ENCODE data around the gene RAB20. TPM values are rescaled to one million over a fixed set of nuclear protein-coding genes. Genes with fewer than 3 reads are reported as not detected.

The RAB20 gene
- total and polyA plus RNA-seq, 2 experiments from 2014 or later = 28.3 to 37.4 TPM

DNA sequence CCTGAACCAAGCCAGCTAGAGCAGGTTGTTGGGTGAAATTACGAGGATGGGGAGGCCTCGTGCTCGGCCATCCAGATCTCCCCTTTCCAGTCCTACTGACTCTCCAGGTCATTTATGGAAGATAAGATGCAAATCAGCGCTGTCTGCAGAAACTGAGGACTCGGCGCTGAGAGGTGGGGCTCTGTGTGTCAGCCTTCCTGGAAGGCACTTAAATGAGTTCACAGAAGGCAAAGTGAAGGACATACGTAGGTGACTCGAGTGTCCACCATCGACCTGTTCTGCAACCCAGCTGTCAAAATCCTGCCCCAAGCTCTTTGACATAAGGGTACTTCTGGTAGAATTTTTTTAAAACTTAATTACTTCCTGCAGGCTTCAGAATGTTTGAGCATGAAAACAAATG lies 86.4 kb downstream of the RAB20 start:
- Histone ChIP-seq H3K9me3 (ENCODE audit: low read depth) (no peaks in the 10 kb centered on the region), H3K4me1 (ENCODE audit: insufficient read depth) (no peaks in the 10 kb centered on the region), H3K79me2 (no peaks in the 10 kb centered on the region), H2AFZ (no peak overlapping the region), H3K27me3 (no peaks in the 10 kb centered on the region), H3K36me3 (replicated peaks; ENCODE audit: insufficient read depth, low read depth) (no peaks in the 10 kb centered on the region), H3K27ac (no peak overlapping the region), H3K4me2 (no peak overlapping the region), H3K9me2 (replicated peaks; ENCODE audit: insufficient read depth) (no peaks in the 10 kb centered on the region), H4K20me1 (ENCODE audit: insufficient read depth, poor library complexity, severe bottlenecking) (no peaks in the 10 kb centered on the region), H3K4me3 (no peak overlapping the region)
- DNase-seq (ENCODE audit: low spot score) = no peak
- WGBS (ENCODE audit: low lambda C conversion rate, missing lambda C conversion rate) = 83% methylated on average over 9 of the region's 9 CpGs
- no peak for TF ChIP-seq EZH2 (IDR thresholded peaks at IDR 0.05; ENCODE audit: borderline replicate concordance)
- TF ChIP-seq EZH2phosphoT487 (IDR thresholded peaks at IDR 0.05; ENCODE audit: low read depth, severe bottlenecking, unreplicated experiment) = no peak
- TF ChIP-seq, protein P1, sequence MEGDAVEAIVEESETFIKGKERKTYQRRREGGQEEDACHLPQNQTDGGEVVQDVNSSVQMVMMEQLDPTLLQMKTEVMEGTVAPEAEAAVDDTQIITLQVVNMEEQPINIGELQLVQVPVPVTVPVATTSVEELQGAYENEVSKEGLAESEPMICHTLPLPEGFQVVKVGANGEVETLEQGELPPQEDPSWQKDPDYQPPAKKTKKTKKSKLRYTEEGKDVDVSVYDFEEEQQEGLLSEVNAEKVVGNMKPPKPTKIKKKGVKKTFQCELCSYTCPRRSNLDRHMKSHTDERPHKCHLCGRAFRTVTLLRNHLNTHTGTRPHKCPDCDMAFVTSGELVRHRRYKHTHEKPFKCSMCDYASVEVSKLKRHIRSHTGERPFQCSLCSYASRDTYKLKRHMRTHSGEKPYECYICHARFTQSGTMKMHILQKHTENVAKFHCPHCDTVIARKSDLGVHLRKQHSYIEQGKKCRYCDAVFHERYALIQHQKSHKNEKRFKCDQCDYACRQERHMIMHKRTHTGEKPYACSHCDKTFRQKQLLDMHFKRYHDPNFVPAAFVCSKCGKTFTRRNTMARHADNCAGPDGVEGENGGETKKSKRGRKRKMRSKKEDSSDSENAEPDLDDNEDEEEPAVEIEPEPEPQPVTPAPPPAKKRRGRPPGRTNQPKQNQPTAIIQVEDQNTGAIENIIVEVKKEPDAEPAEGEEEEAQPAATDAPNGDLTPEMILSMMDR (IDR thresholded peaks at IDR 0.05; ENCODE audit: poor library complexity) = no peak

DNA sequence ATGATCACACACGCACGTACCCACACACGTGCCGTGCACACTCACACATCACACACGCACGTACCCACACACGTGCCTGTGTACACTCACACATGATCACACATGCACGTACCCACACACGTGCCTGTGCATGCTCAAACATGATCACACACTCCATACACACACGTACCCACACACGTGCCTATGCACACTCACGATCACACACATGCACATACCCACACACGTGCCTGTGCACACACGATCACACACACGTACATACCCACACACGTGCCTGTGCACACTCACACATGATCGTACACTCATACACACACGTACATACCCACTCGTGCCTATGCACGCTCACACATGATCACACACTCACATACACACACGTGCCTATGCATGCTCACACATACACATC lies 86.8 kb downstream of the RAB20 start:
- Histone ChIP-seq H3K4me2 (no peak overlapping the region), H3K27me3 (no peaks in the 10 kb centered on the region), H2AFZ (no peak overlapping the region), H3K9me3 (ENCODE audit: low read depth) (no peaks in the 10 kb centered on the region), H3K9me2 (replicated peaks; ENCODE audit: insufficient read depth) (no peaks in the 10 kb centered on the region), H3K79me2 (no peaks in the 10 kb centered on the region), H3K4me1 (ENCODE audit: insufficient read depth) (no peaks in the 10 kb centered on the region), H4K20me1 (ENCODE audit: insufficient read depth, poor library complexity, severe bottlenecking) (no peaks in the 10 kb centered on the region), H3K4me3 (no peak overlapping the region), H3K36me3 (replicated peaks; ENCODE audit: insufficient read depth, low read depth) (no peaks in the 10 kb centered on the region), H3K27ac (no peak overlapping the region)
- no peak for DNase-seq (ENCODE audit: low spot score)
- no peak for TF ChIP-seq EZH2 (IDR thresholded peaks at IDR 0.05; ENCODE audit: borderline replicate concordance)
- no peak for TF ChIP-seq EZH2phosphoT487 (IDR thresholded peaks at IDR 0.05; ENCODE audit: low read depth, severe bottlenecking, unreplicated experiment)
- TF ChIP-seq, protein P1 (IDR thresholded peaks at IDR 0.05; ENCODE audit: poor library complexity) = no peak
- WGBS (ENCODE audit: low lambda C conversion rate, missing lambda C conversion rate) = 98% methylated on average over 17 of the region's 21 CpGs

Other genes with a start within 250 kb of the RAB20 start
- gene NAXD, start 53.8 kb upstream of the RAB20 start, total RNA-seq = 29.9 and 30.9 TPM in 2 replicates
- gene NAXD, start 53.8 kb upstream of the RAB20 start, polyA plus RNA-seq = 34.5 and 37.6 TPM in 2 replicates
- 70.9 and 72.9 TPM in 2 replicates for gene CARS2, start 144.4 kb upstream of the RAB20 start, total RNA-seq
- gene CARS2, start 144.4 kb upstream of the RAB20 start, polyA plus RNA-seq = 105 and 127 TPM in 2 replicates
- gene ING1, start 152.0 kb upstream of the RAB20 start, total RNA-seq = 14.7 and 15.7 TPM in 2 replicates
- 24.2 and 26.4 TPM in 2 replicates for gene ING1, start 152.0 kb upstream of the RAB20 start, polyA plus RNA-seq

Data from hepatocyte (in vitro differentiated cells).